ENCODE data around the gene NR2F6.
A peak's percentile ranks its signal among the peaks of the same experiment; 100 is the strongest.

Gene NR2F6

DNA sequence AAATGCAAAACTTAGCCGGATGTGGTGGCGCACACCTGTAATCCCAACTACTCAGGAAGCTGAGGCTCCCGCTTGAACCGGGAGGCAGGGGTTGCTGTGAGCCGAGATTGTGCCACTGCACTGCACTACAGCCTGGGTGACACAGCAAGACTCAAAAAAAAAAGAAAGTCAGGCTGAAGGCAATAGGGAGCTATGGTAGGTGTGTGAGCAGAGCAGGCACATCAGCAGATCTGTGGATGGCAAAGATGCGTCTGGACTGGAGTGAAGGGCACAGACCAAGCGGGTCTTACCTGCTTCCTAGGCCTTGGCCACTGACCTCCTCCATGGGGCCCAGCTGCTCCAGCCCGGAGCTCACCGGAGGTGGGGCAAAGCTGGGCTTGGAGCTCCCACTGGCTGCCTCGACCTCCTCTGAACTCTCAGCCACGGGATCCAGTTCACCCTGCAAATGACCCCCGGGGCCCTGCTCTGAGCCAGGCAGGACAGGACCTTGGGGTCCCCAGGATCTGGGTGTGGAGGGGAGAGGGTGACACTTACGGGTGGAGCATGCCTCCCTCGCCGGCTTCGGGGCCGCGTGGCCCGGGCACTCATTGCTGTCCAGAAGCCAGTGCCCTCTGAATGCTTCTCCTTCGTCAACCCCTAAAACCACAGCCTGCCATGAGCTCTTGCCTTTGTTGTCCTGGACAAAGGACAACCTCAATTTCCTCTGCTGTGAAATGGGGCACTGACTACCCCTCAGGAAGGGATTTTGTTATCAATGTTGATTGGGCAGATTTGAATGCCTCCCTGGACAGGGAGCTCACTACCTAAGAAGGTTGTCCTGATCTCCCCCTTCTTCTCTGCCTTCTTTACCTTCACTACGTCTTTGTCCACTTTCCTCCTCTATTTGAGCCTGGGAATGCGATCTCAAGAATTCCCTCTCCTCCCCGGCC lies 18.3 kb upstream of the NR2F6 start:
- no peak for DNase-seq

DNA sequence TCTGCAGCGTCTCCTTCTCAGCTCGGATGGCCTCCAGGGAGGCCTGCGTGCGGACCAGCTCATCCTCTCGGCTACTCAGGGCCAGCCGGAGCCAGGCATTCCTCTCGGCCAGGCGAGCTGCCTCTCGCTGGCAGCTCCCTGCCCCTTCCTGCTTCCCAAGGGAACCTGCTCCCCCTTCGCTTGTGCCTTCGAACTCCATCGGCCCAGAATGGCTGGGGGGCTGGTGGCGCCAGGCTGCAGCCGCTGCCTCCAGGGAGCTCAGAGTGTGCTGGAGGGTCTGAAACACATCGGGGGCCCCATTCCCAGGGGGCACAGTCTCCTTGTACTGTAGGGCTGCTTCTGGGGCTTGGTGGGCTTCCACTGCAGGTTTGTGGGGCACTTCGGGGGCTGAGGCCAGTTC lies 16.8 kb upstream of the NR2F6 start:
- DNase-seq, result no peak

DNA sequence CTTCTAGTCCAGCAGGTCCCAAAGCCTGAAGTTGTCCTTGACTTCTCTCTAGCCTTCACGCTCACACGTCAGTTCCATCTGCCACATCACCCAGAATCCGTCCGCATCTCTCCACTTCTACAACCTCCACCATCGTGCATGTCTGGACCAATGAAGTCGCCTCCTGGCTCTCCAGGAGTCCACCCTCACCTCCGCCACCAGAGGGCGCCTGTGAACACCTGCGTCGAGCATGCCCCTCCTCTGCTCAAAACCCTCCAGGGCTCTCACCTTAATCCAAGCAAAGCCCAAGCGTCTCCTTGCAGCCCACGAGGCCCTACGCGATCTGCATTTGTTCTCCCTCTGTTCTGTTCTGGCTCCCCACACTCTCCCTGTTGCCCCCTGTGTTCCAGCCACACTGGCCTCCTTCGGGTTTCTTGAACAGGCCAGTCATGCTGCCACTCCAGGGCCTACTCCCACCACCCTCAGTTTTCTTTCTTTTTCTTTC lies 15.2 kb upstream of the NR2F6 start:
- DNase-seq, result peak; percentile 88

DNA sequence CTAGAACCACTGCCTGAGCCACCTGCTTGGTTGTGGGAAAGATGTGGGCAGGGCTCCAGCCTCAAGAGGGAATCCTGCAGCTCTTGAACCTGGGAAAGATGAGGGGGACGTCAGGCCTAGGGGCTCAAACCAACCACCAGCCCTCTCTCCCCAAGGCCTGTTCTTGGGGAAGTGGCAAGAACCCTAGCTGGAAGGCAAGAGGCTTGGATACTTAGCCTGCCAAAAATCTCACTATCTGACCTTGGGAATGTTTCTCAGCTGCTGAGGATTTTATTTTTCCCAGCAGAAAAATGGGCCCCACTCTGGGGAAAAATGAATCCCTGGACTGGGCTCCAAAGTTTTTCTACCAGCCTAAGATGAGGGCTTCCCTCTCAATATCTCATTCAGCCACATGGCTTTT lies 14.2 kb upstream of the NR2F6 start:
- no peak for DNase-seq

DNA sequence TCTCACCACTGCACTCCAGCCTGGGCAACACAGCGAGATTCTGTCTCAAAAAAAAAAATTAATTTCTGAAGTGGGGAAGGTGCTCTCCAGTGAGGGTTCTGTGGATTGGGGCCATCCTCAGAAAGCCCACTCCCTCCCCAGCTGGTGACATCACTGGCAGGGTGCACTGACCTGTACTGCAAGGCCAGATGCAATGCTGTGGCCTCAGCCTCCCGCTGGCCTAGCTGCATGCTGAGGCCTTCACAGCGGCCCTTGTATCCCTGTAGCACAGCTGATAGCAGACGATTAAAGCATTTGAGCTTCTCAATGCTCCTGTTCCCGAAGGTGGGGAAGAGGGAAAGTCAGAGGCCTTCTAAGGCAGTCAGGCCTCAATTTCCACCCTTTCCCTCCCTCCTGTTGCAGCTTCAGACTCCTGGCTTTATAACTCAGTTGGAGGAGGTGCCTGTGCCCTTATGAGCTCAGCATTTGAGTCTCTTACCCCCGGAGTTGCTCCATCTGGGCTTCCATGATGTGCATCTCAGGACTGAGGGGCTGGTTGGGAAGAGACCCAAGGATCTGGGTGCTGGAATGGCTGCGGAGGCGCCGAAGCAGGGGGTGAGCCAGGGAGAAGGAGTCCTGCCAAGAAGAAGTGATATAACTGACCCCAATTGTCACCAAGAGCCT lies 13.5 kb upstream of the NR2F6 start:
- DNase-seq, result no peak

DNA sequence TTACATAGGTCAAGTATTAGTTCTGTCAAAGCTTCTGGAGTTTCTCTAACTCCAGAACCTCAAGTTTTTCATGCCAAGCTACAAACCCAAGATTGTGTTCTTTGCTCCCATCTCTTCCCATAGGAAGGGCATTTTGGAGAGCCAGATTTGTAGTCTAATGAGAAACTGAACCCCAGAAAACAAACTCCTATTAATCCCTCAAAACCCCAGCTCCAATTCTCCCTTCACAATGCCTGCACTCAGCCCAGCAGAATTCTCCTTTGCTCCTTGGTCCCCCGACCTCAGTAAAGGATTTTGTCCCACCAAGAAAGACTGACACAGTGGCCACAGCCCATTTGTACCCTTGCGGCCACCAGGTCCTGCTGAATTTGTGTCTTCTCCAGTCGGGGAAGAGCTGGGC lies 10.4 kb upstream of the NR2F6 start:
- DNase-seq, result no peak

DNA sequence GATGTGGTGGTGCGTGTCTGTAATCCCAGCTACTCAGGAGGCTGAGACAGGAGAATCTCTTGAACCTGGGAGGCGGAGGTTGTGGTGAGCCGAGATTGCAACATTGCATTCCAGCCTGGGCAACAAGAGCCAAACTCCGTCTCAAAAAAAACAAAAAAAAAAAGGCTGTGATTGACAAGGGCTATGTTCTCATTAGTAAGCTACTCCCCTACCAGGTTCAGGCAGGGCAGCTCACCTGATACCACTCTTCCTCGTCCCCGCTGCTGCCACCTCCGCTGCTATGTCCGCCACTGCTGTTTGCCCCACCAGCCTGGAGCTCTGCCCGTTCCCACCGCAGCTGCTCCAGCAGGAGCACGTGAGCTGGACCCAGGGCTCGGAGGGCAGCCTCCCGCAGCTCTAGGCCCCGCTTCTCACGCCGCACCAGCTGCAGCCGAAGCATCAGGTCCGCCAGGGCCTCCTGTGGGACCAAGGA lies 9.5 kb upstream of the NR2F6 start:
- no peak for DNase-seq

DNA sequence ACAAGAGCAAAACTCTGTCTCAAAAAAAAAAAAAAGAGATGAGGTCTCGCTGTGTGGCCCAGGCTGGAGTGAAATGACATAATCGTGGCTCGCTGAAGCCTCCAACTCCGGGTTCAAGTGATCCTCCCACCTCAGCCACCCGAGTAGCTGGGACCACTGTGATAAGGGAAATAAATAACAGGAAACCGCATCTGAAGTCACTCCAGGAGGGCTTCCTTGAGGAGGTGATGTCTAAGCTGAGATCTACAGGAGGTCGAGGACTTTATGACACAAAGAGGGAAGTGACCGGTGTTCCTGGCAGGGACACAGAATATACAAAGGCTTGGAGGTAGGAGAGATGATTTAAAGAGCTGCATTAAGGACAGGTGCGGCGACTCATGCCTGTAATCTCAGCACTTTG lies 8.9 kb upstream of the NR2F6 start:
- no peak for DNase-seq

DNA sequence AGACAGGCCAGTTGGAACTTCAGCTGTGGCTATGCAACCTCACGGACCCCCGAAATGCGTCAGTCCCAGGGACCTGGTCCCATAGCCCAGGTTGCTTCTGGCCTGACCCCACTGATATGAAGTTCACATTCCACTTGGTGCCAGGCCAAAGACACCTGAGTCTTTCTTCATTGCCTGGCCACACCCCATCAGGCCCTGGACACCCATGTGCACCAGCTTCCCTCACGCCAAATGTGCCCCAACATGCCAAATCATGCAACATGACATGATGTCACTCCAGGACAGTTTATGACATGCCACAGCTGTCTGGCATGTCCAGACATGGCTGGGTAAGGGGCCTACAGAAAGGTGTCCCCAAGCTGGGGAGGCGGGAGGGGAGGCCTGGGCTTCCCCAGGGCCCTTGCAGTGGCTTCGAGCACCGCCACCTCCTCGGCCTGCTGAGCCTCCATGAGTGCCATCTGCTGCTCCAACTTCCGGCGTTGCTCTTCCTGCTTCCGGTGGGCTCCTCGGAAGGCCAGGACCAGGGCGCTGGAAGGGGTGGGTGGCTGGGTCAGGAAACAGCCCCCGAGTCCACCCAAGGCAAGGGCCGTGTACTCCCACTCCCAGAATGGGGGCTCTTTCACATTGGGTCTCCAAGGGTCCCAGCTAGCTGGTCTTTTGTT lies 4.3 kb upstream of the NR2F6 start:
- no peak for DNase-seq

DNA sequence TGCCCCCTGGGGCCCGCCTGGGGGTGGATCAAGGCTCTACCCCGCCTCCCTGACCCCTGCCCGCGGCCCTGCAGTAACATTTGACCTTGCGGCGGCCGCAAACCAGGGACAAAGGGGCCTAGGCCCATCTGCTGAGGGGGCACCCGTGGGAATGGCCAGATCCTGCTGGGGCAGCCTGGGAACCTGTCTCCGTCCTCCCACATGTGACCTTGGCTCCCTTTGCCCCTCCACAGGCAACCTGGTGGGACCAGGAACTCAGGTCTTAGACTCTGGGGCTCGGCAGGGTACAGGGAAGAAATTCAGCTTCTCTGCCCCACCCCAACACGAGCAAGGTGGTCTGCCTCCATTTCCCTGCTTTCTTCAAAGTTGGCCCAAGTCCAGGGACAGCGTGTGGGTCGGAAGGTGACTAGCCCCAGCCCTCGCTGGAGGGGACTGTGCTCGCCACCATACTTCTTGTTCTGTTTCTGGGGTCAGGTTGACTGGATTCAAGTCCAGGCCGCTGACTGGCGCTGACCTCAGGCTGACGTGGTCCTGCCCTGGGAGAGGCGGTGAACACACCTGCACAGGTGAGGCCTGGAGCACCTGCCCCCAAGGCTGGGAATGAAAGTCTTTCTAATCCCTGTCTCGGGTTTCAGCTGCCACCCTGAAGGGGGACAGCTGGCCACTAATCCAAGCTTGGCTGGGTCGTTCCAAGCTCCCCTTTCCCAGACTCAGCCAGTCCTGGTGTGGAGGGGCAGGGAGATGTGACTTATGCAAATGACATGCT lies 2.5 kb upstream of the NR2F6 start:
- no peak for DNase-seq

DNA sequence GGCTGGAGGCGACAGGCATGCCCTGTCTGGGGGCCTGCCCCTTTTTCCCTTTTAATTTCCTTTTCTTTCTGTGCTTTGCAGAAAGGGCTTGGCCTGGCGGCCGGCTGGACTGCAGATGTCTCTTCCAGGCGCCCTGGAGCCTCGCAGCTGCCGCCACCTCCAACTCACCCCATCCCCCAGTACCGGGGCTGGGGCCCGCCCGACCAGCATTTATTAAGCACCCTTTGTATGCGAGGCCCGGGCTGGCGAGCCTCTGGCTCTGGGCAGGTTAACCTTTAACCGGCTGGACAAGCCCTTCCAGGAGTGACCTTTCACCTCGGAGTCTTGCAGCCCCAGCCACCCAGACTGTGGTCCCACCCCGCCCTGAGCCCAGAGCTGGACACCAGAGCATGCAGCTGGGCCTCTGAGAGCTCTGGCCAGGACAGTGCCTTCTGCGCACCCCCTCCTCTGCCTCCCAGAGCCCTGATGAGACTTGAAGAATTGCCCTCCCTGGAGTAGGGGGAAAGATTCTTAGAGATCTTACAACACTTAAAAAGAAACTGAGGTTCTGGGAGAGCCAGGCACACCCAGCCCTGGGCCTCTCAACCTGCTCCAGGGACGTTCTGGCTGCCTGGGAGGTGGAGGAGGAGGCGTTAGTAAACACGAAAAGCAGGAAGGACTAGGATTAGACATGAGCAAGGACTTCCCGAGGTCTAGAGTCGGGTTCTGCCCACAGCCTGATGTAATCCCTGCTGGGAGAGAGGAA lies 1.1 kb upstream of the NR2F6 start:
- DNase-seq, result no peak

DNA sequence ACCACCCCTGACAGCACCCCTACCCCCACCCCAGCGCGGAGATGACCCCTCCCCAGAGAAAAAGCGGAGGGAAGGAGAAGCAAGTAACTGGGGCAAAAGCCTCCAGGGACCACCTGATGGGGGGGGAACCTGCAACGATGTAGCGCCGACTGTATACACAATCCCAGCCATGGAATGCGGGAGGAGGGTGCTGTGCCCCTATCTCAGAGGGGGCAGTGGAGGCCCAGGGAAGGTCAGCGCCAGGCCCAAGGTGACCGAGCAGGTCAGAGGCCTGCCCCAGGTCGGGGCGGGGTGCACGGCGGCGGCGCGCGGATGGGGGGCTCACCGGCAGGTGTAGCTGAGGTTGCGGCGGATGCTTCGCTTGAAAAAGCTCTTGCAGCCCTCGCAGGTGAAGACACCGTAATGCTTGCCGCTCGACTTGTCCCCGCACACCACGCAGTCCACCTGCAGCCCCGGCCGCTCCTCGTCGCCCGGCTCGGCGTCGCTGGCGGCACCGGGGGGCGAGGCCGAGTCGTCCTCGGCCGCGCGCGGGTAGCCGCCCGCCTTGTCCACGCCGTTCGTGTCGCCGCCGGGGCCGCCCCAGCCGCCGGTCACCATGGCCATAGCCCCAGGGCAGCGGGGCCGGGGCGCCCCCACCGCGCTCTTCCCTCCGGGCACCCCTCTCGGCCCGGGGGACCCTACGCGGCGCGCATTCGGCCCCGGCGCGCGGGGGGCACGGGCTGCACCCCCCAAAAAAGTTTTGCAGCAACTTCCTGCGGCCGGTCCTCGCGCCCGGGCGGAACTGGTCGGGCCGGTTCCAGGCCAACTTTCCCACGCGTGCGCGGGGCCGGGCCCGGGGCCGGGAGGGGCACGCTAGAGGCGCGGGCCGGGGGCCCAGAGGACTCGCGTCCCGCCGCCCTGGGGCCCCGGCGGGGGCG lies 843 bp downstream of the NR2F6 start:
- DNase-seq, result no peak

DNA sequence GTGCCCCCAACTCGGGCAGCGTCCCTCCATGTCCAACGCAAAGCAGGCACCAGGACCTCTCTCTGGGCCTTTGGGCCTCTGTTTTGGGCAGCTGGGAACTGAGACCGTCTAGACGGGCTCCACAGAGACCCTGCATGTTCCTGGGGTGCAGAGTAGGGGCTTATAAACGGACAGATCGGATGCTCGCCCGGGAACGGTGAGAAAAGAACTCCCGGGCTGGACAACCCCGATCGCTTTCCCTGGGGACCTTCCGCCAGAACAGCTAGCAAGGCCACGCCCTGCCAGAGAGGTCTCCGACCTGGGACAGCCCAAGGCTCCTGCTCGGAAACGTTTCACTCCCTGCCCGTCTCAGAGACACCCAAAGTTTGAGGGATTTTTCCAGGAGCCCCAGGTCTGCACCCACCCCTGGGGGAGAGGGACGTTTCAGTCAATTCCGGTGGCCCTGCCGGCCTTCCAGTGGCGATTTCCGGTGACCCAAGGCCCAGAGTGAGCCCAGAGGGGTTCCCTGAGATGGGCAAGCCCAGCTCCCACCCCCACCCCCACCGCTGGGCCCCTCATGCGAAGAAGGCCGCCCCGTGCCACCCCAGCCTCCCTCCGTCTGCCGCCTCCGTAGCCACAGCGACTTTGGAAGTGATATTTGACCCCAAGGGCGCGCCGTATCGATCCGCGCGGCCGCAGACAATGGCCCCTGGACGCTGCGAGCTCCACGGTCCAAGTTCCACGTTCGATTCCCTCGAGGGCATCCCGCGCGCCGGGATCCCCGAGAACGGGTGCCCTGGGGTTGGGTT lies 1.7 kb downstream of the NR2F6 start:
- no peak for DNase-seq

DNA sequence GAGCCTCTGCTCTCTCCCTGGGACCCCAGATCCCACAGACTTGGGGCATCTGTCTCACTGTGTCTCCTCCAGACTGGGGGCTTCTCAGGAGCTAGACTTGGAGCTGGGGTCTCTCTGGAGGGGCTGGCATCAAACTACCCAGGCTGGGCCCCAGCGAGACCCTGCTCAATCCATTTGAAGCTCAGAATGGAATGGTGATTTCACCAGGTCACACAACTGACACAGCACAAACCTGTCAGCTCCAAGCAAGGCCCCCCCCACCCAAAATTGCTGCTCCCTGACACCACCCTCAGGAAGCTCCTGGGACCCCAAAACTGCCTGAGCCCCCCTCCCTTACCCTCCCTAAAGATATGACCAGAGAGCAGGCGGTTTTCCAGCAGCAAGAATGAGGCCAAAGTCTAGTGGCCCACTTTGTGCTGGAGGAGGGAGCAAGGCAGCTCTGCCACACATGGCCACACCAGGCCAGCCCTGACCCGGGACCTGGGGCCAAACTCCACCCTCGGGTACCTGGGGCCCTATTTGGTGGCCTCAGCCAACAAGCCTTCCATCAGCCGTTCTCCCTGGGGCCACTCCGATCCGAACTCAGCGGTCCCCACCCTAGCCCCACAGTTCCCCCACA lies 2.4 kb downstream of the NR2F6 start:
- DNase-seq, result no peak

DNA sequence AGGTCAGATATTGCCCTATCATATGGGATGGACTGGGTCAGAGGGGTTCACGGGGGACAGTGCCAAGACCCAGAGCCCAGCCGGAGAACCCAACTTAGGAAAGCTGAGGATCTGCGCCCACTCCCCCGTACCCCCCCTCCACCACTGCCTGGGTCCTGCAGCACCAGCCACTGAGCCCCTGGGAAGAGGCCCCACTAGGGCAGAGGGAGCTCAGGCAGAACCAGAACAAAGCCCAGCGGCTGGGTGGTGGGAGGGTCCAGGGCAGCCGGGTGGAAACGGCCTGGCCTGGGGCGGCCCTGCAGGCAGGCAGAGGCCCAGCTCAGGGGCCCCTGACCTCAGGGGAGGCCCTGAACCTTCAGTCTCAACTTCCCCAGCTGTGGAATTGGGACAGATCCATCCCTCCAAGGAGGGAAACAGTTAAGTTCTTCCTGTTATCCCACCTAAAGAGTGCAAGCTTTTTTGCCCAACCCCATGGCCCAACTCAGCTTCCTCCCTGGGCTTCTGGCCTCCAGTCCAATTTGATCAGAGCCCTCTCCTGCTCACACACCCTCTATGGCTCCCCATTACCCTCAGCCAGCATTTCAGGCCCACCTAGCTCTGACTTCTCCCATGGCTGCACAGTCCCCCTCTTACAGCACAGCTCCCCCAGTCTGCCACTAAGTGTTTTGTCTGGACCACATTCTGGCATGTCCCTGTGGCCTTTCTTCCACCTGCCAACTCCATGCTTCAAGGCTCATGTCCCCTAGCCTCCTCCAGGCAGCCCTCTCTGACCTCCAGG lies 3.1 kb downstream of the NR2F6 start:
- DNase-seq, result no peak

DNA sequence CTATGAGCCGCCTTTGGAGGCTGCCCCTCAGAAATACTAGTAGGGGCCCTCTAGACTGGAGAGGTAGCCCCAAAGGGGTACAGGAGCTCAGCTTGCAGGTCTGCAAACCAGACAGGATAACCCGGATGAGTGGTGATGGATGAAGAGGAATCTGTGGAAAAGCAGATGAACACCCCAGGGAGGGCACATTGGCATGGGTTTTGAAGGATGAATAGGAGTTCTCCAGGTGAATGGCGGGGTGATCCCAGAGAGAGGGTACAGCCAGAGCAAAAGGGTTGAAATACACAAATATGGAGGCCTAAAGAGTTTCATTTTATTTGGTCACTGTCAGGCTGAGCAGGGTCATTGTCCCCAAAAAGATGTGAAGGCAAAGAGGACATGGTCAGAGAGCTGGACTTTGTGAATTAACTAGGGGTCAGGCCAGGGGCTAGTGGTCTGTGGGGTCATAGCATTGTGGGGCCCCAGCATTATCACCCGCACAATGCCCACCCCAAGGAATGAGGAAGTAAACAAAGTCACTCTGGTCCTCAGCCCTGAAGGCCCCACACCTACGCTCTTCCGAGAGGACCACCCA lies 4.8 kb downstream of the NR2F6 start:
- no peak for DNase-seq

DNA sequence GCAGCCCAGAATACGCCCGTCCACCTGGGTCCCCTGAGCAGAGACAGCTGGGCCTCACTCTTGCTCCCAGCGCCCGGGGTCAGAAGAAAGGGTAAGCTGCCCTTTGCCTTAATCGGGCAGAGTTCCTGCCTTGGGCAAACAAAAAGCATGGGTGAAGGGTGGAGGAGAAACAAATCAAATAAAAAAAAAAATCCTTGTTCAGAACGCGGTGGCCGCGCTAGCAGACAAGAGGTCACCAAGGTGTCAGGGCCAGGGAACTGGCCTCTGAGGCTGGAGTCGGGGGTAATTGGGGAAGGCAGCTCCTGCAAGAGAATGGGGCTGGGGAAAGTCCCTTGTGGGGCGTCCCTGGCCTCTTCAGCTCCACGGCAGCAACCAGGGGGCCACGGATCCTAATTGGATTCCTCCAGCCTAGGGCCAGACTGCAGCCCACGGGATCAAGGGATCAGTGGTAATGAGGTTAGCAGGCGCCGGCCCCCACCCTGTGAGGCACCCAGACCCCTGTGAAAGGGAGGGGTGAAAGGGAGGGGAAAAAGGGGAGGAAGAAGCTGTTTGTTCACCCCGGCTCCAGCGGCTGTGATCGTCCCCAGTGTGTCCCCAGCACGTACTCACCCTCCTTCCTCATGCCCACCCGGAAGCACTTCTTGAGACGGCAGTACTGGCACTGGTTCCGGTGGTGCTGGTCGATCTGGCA lies 5.5 kb downstream of the NR2F6 start:
- no peak for DNase-seq
